Measurements from ENCODE around the gene SNAP29.

DNA sequence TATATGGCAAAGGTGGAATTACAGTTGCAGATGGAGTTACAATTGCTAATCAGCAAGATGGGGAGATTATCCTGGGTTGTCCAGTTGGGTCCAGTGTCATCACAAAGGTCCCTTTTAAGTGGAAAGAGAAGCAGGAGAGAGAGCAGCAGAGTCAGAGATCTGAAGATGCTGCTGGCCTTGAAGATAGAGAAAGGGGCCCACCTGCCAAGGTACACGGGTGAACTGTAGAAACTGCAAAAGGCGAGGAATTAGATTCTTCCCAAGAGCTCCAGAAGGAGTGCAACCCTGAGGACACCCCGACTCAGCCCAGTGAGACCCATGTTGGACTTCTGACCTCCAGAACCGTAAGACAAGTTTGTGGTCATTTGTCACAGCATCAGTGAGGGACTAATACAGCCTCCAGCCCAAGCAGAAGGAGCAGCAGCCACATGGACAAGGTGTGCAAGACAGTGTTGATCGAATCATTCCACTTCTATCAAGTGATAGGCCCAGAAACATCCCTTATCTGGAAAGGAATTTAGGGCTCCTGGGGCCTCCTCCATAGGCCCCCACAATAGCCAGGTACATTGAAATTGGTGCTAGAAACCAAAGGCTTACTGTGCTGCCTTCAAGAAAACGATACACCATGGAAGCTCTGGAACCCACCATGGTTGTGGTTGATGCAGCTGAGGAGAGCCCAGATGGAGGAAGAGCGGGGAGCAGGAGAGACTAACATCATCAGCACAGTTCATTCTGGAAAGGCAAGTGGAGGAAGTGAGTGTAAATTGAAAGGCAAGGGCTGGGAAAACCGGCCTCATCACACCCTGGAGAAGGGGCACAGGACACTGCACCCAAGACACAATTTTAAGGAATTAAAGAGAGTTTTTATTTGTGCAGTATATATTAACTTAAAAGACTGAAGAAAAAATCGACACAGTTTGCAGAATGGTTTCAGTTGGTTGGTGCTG lies 23.3 kb downstream of the SNAP29 start:
- TF ChIP-seq, protein P1, sequence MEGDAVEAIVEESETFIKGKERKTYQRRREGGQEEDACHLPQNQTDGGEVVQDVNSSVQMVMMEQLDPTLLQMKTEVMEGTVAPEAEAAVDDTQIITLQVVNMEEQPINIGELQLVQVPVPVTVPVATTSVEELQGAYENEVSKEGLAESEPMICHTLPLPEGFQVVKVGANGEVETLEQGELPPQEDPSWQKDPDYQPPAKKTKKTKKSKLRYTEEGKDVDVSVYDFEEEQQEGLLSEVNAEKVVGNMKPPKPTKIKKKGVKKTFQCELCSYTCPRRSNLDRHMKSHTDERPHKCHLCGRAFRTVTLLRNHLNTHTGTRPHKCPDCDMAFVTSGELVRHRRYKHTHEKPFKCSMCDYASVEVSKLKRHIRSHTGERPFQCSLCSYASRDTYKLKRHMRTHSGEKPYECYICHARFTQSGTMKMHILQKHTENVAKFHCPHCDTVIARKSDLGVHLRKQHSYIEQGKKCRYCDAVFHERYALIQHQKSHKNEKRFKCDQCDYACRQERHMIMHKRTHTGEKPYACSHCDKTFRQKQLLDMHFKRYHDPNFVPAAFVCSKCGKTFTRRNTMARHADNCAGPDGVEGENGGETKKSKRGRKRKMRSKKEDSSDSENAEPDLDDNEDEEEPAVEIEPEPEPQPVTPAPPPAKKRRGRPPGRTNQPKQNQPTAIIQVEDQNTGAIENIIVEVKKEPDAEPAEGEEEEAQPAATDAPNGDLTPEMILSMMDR (IDR thresholded peaks at IDR 0.05 in 4 of 5, conservative IDR thresholded peaks at IDR 0.05 in 1 of 5): no peak
- TF ChIP-seq POLR2A (IDR thresholded peaks at IDR 0.05): no peak

Measured in gastrocnemius medialis (tissue), 4 donors.